SK-N-SH treated with all-trans-retinoic acid at 6 μM for 48 hours (cell line): ENCODE results near the gene FBXO31.

Experiments
- ATAC-seq: fragments of 200-7000 bp; cut with Tn5 transposase; 3 replicates; pipeline ENCODE4 v1.9.1; 2020; ENCODE audit warnings: mild to moderate bottlenecking, moderate library complexity
- ARNTL ChIP-seq: fragments of 450-650 bp; formaldehyde crosslinking; IDR thresholded peaks from 2 replicates; pipeline ENCODE4 v1.5.0; 2020; ENCODE audit warnings: low read depth, mild to moderate bottlenecking, moderate library complexity, borderline replicate concordance
- BACH2 ChIP-seq: fragments of 250-450 bp; sonication (Bioruptor Pico); IDR thresholded peaks from 2 replicates; pipeline ENCODE4 v1.9.0; 2021; ENCODE audit warnings: mild to moderate bottlenecking, borderline replicate concordance
- CREB5 ChIP-seq: fragments of 250-450 bp; sonication (Bioruptor Pico); IDR thresholded peaks from 2 replicates; pipeline ENCODE4 v1.5.1; 2020; ENCODE audit warnings: low read depth, mild to moderate bottlenecking, moderate library complexity
- CSDC2 ChIP-seq: fragments of 250-450 bp; sonication (Bioruptor Pico); IDR thresholded peaks from 2 replicates; pipeline ENCODE4 v1.5.0; 2020; ENCODE audit warnings: mild to moderate bottlenecking, moderate library complexity
- CSRNP3 ChIP-seq: fragments of 250-450 bp; sonication (Bioruptor Pico); IDR thresholded peaks from 2 replicates; pipeline ENCODE4 v1.5.1; 2021; ENCODE audit warnings: mild to moderate bottlenecking, moderate library complexity
- ESRRG ChIP-seq: fragments of 250-450 bp; sonication (Bioruptor Pico); IDR thresholded peaks from 2 replicates; pipeline ENCODE4 v1.6.1; 2021; ENCODE audit warnings: mild to moderate bottlenecking
- GLIS3 ChIP-seq: fragments of 250-450 bp; sonication (Bioruptor Pico); IDR thresholded peaks from 2 replicates; pipeline ENCODE4 v1.5.0; 2020; ENCODE audit warnings: mild to moderate bottlenecking, moderate library complexity
- ISL1 ChIP-seq: fragments of 250-450 bp; sonication (Bioruptor Pico); IDR thresholded peaks from 2 replicates; pipeline ENCODE4 v2.1.2; 2022; ENCODE audit warnings: mild to moderate bottlenecking, moderate library complexity
- OSR1 ChIP-seq: fragments of 250-450 bp; sonication (Bioruptor Pico); IDR thresholded peaks from 2 replicates; pipeline ENCODE4 v1.8.0; 2022; ENCODE audit warnings: moderate library complexity, mild to moderate bottlenecking, inconsistent platforms
- POU6F1 ChIP-seq: fragments of 250-450 bp; sonication (Bioruptor Pico); IDR thresholded peaks from 2 replicates; pipeline ENCODE4 v1.8.0; 2021; ENCODE audit warnings: low read depth, mild to moderate bottlenecking, moderate library complexity, borderline replicate concordance
- RARB ChIP-seq: fragments of 250-450 bp; sonication (Bioruptor Pico); IDR thresholded peaks from 2 replicates; pipeline ENCODE4 v1.8.0; 2021; ENCODE audit warnings: mild to moderate bottlenecking, moderate library complexity
- TCF4 ChIP-seq: fragments of 250-450 bp; sonication (Bioruptor Pico); IDR thresholded peaks from 2 replicates; pipeline ENCODE4 v1.8.0; 2021; ENCODE audit warnings: mild to moderate bottlenecking, moderate library complexity, borderline replicate concordance
- TOX ChIP-seq: fragments of 250-450 bp; sonication (Bioruptor Pico); IDR thresholded peaks from 2 replicates; pipeline ENCODE4 v1.8.0; 2021; ENCODE audit warnings: mild to moderate bottlenecking, moderate library complexity, borderline replicate concordance
- TSHZ2 ChIP-seq: fragments of 250-450 bp; sonication (Bioruptor Pico); IDR thresholded peaks from 2 replicates; pipeline ENCODE4 v1.5.0; 2020; ENCODE audit warnings: mild to moderate bottlenecking, moderate library complexity
- ZC3H10 ChIP-seq: fragments of 250-450 bp; sonication (Bioruptor Pico); IDR thresholded peaks from 2 replicates; pipeline ENCODE4 v1.5.1; 2021; ENCODE audit warnings: mild to moderate bottlenecking, moderate library complexity
- ZFP3 ChIP-seq: fragments of 250-450 bp; sonication (Bioruptor Pico); IDR thresholded peaks from 2 replicates; pipeline ENCODE4 v1.5.0; 2020; ENCODE audit warnings: mild to moderate bottlenecking, moderate library complexity
- ZFP30 ChIP-seq: fragments of 450-650 bp; formaldehyde crosslinking; IDR thresholded peaks from 2 replicates; pipeline ENCODE4 v1.5.0; 2022; ENCODE audit warnings: mild to moderate bottlenecking, moderate library complexity
- ZNF565 ChIP-seq: fragments of 450-650 bp; formaldehyde crosslinking; conservative IDR thresholded peaks from 2 replicates; pipeline ENCODE4 v1.5.0; 2020; ENCODE audit warnings: low read depth, mild to moderate bottlenecking, moderate library complexity
- ZNF70 ChIP-seq: fragments of 450-650 bp; formaldehyde crosslinking; IDR thresholded peaks from 2 replicates; pipeline ENCODE4 v1.5.0; 2020; ENCODE audit warnings: mild to moderate bottlenecking, moderate library complexity
- ZNF8 ChIP-seq: fragments of 450-650 bp; formaldehyde crosslinking; IDR thresholded peaks from 2 replicates; pipeline ENCODE4 v1.5.0; 2020; ENCODE audit warnings: mild to moderate bottlenecking, moderate library complexity
- TF ChIP-seq, protein P1 (sequence below): fragments of 250-450 bp; sonication (Bioruptor Pico); IDR thresholded peaks from 2 replicates; pipeline ENCODE4 v1.8.0; 2020; ENCODE audit warnings: mild to moderate bottlenecking, moderate library complexity, borderline replicate concordance

Gene FBXO31

DNA sequence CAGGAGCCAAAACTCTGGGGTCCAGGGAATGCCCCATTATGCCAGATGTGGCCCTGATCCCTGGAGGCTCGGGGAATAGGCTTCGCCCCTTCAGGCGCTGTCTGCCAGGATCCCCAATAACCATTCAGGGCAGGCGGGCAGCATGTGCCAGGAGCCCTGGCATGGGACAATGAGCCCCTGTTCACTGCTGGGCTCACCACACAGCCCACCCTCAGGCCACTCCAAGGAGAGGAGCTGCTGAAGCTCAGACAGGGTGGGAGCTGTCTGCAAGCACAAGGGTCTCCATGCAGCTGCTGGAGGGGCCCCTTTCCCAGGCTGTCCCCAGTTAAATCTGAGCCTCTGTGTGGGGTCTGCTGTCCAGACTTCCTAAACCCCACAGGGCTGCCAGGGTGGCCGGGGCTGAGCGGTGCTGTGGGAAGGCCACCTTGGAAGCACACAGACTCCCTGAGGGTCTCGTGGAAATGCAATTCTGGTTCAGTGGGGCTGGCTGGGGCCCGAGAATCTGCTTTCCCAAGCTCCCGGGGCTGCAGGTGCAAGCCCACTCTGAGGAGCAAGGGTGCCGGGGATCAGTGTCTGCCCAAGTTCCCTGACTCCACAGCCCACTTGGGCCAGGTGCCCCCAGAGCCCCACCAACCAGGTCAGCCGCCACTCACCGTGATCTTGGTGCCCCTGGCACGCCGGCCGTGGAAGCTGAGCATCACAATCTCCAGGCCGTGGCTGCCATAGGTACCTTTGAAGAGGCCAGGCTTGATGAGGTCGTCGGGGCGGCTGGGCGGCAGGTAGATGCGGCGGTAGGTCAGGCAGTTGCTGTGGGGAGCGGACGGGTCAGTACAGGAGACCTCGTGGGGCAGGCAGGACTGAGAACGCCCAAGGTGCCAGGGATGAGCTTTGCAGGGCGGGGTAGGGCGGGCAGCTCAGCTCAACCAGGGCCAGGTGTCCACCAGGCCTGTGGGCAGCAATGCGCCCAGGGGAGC is 48.6 kb downstream of the FBXO31 start:
- TF ChIP-seq ZC3H10, result no peak
- no peak for ATAC-seq

DNA sequence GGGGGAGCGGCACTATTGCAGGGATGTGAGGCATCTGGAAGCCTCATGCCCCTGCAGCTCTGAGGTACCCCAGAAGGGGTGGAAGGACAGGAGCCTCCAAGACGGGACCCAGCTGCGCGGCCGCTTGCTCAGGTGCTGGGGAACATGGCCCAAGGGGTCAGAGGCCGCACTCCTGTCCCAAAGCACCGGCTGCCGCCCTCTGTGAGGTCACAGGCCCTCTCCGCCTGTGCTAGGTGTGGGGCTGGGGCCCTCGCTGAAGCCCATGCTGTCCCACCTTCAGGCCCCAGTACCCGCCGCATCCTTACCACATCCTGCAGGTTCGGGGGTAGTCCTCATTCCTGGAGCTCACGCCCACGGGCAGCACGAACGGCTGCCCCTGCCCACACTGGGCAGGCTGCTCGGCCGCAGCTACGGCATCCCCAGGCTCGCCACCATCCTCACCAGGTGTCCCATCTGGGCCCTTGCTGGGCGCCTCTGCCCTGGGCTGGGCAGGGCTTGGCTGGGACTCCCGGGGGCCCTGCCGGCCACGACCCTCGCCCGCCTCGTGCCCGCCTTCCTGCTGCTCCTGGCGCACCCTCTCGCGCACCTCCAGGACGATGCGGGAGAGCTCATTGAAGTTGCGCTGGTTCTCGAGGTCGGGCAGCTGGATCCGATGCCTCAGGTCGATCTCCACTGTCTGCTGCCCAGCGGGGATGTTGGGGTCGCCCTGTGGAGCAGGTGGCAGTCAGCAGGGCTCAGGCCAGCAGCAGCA is 49.8 kb downstream of the FBXO31 start:
- ATAC-seq, result no peak
- TF ChIP-seq TOX, result no peak
- TF ChIP-seq CSDC2 (CRISPR knock-in tag), result no peak
- TF ChIP-seq ZC3H10, result no peak
- no peak for TF ChIP-seq CSRNP3 (CRISPR knock-in tag)
- TF ChIP-seq ZNF70 (CRISPR knock-in tag), result no peak
- no peak for TF ChIP-seq CREB5 (CRISPR knock-in tag)
- no peak for TF ChIP-seq TCF4 (CRISPR knock-in tag)
- TF ChIP-seq OSR1 (CRISPR knock-in tag), result no peak
- TF ChIP-seq ZNF8 (CRISPR knock-in tag), result no peak
- no peak for TF ChIP-seq GLIS3 (CRISPR knock-in tag)
- TF ChIP-seq ARNTL, result no peak
- TF ChIP-seq ZFP3 (CRISPR knock-in tag), result no peak
- no peak for TF ChIP-seq ESRRG
- no peak for TF ChIP-seq POU6F1 (CRISPR knock-in tag)
- TF ChIP-seq TSHZ2, result no peak

GRCh38 chr16:87333101-87333500 is 50.5 kb downstream of the FBXO31 start:
- no peak for ATAC-seq
- TF ChIP-seq ZNF565 (CRISPR knock-in tag), result no peak
- no peak for TF ChIP-seq BACH2 (CRISPR knock-in tag)
- no peak for TF ChIP-seq OSR1 (CRISPR knock-in tag)
- TF ChIP-seq ESRRG, result no peak
- no peak for TF ChIP-seq ZFP3 (CRISPR knock-in tag)
- no peak for TF ChIP-seq TCF4 (CRISPR knock-in tag)
- TF ChIP-seq POU6F1 (CRISPR knock-in tag), result no peak
- no peak for TF ChIP-seq ZNF70 (CRISPR knock-in tag)
- TF ChIP-seq, protein P1, sequence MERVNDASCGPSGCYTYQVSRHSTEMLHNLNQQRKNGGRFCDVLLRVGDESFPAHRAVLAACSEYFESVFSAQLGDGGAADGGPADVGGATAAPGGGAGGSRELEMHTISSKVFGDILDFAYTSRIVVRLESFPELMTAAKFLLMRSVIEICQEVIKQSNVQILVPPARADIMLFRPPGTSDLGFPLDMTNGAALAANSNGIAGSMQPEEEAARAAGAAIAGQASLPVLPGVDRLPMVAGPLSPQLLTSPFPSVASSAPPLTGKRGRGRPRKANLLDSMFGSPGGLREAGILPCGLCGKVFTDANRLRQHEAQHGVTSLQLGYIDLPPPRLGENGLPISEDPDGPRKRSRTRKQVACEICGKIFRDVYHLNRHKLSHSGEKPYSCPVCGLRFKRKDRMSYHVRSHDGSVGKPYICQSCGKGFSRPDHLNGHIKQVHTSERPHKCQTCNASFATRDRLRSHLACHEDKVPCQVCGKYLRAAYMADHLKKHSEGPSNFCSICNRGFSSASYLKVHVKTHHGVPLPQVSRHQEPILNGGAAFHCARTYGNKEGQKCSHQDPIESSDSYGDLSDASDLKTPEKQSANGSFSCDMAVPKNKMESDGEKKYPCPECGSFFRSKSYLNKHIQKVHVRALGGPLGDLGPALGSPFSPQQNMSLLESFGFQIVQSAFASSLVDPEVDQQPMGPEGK (CRISPR knock-in tag), result no peak
- no peak for TF ChIP-seq ISL1 (CRISPR knock-in tag)
- no peak for TF ChIP-seq RARB (CRISPR knock-in tag)
- TF ChIP-seq TOX, result no peak
- TF ChIP-seq ZFP30, result no peak
